ENCODE data around the gene CNOT3.

CNOT3 gene

GRCh38 chr19:54173951-54174834, 36.6 kb downstream of the CNOT3 start:
- TF ChIP-seq ZC3H10 (CRISPR knock-in tag; IDR thresholded peaks at IDR 0.05) (no peak), PATZ1 (CRISPR knock-in tag; IDR thresholded peaks at IDR 0.05; ENCODE audit: borderline replicate concordance) (no peak), ZNF8 (CRISPR knock-in tag; IDR thresholded peaks at IDR 0.05) (no peak), BACH2 (CRISPR knock-in tag; IDR thresholded peaks at IDR 0.05; ENCODE audit: borderline replicate concordance) (no peak), RARB (CRISPR knock-in tag; IDR thresholded peaks at IDR 0.05) (no peak), ZNF565 (CRISPR knock-in tag; conservative IDR thresholded peaks at IDR 0.05; ENCODE audit: low read depth) (no peak), GLIS3 (CRISPR knock-in tag; IDR thresholded peaks at IDR 0.05) (no peak), CSDC2 (CRISPR knock-in tag; IDR thresholded peaks at IDR 0.05) (no peak), ZFP3 (CRISPR knock-in tag; IDR thresholded peaks at IDR 0.05) (no peak), ZFP30 (CRISPR knock-in tag; IDR thresholded peaks at IDR 0.05) (no peak), TOX (CRISPR knock-in tag; IDR thresholded peaks at IDR 0.05; ENCODE audit: borderline replicate concordance) (no peak), ESRRG (CRISPR knock-in tag; IDR thresholded peaks at IDR 0.05) (no peak), ISL1 (CRISPR knock-in tag; IDR thresholded peaks at IDR 0.05) (no peak)
- TF ChIP-seq, protein P1, sequence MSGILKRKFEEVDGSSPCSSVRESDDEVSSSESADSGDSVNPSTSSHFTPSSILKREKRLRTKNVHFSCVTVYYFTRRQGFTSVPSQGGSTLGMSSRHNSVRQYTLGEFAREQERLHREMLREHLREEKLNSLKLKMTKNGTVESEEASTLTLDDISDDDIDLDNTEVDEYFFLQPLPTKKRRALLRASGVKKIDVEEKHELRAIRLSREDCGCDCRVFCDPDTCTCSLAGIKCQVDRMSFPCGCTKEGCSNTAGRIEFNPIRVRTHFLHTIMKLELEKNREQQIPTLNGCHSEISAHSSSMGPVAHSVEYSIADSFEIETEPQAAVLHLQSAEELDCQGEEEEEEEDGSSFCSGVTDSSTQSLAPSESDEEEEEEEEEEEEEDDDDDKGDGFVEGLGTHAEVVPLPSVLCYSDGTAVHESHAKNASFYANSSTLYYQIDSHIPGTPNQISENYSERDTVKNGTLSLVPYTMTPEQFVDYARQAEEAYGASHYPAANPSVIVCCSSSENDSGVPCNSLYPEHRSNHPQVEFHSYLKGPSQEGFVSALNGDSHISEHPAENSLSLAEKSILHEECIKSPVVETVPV (CRISPR knock-in tag; IDR thresholded peaks at IDR 0.05), result no peak
- TF ChIP-seq, protein P2, sequence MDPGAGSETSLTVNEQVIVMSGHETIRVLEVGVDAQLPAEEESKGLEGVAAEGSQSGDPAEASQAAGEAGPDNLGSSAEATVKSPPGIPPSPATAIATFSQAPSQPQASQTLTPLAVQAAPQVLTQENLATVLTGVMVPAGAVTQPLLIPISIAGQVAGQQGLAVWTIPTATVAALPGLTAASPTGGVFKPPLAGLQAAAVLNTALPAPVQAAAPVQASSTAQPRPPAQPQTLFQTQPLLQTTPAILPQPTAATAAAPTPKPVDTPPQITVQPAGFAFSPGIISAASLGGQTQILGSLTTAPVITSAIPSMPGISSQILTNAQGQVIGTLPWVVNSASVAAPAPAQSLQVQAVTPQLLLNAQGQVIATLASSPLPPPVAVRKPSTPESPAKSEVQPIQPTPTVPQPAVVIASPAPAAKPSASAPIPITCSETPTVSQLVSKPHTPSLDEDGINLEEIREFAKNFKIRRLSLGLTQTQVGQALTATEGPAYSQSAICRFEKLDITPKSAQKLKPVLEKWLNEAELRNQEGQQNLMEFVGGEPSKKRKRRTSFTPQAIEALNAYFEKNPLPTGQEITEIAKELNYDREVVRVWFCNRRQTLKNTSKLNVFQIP (CRISPR knock-in tag; IDR thresholded peaks at IDR 0.05; ENCODE audit: borderline replicate concordance, low read depth), result no peak
- TF ChIP-seq, protein P3, sequence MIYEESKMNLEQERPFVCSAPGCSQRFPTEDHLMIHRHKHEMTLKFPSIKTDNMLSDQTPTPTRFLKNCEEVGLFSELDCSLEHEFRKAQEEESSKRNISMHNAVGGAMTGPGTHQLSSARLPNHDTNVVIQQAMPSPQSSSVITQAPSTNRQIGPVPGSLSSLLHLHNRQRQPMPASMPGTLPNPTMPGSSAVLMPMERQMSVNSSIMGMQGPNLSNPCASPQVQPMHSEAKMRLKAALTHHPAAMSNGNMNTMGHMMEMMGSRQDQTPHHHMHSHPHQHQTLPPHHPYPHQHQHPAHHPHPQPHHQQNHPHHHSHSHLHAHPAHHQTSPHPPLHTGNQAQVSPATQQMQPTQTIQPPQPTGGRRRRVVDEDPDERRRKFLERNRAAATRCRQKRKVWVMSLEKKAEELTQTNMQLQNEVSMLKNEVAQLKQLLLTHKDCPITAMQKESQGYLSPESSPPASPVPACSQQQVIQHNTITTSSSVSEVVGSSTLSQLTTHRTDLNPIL (CRISPR knock-in tag; IDR thresholded peaks at IDR 0.05; ENCODE audit: low read depth), result no peak
- TF ChIP-seq, protein P4, sequence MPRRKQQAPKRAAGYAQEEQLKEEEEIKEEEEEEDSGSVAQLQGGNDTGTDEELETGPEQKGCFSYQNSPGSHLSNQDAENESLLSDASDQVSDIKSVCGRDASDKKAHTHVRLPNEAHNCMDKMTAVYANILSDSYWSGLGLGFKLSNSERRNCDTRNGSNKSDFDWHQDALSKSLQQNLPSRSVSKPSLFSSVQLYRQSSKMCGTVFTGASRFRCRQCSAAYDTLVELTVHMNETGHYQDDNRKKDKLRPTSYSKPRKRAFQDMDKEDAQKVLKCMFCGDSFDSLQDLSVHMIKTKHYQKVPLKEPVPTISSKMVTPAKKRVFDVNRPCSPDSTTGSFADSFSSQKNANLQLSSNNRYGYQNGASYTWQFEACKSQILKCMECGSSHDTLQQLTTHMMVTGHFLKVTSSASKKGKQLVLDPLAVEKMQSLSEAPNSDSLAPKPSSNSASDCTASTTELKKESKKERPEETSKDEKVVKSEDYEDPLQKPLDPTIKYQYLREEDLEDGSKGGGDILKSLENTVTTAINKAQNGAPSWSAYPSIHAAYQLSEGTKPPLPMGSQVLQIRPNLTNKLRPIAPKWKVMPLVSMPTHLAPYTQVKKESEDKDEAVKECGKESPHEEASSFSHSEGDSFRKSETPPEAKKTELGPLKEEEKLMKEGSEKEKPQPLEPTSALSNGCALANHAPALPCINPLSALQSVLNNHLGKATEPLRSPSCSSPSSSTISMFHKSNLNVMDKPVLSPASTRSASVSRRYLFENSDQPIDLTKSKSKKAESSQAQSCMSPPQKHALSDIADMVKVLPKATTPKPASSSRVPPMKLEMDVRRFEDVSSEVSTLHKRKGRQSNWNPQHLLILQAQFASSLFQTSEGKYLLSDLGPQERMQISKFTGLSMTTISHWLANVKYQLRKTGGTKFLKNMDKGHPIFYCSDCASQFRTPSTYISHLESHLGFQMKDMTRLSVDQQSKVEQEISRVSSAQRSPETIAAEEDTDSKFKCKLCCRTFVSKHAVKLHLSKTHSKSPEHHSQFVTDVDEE (CRISPR knock-in tag; IDR thresholded peaks at IDR 0.05), result no peak
- peak; percentile 5 for ATAC-seq

- peak; percentile 71 for ATAC-seq
- TF ChIP-seq ZFP3 (CRISPR knock-in tag; IDR thresholded peaks at IDR 0.05) (no peak), OSR1 (CRISPR knock-in tag; IDR thresholded peaks at IDR 0.05) (no peak), BACH2 (CRISPR knock-in tag; IDR thresholded peaks at IDR 0.05; ENCODE audit: borderline replicate concordance) (no peak), ZC3H10 (CRISPR knock-in tag; IDR thresholded peaks at IDR 0.05) (no peak), TCF4 (CRISPR knock-in tag; IDR thresholded peaks at IDR 0.05; ENCODE audit: borderline replicate concordance) (no peak), ARNTL (CRISPR knock-in tag; IDR thresholded peaks at IDR 0.05; ENCODE audit: borderline replicate concordance, low read depth) (no peak), ZNF565 (CRISPR knock-in tag; conservative IDR thresholded peaks at IDR 0.05; ENCODE audit: low read depth) (no peak), CSDC2 (CRISPR knock-in tag; IDR thresholded peaks at IDR 0.05) (no peak), ZFP30 (CRISPR knock-in tag; IDR thresholded peaks at IDR 0.05) (no peak), PPARA (CRISPR knock-in tag; IDR thresholded peaks at IDR 0.05; ENCODE audit: borderline replicate concordance) (no peak), ZNF70 (CRISPR knock-in tag; IDR thresholded peaks at IDR 0.05) (no peak)
- TF ChIP-seq, protein P4 (CRISPR knock-in tag; IDR thresholded peaks at IDR 0.05), result no peak
- TF ChIP-seq, protein P1 (CRISPR knock-in tag; IDR thresholded peaks at IDR 0.05), result no peak
Measured at GRCh38 chr19:54178581-54179261, 41.2 kb downstream of the CNOT3 start.

Measured in SK-N-SH treated with all-trans-retinoic acid at 6 μM for 48 hours (cell line).